A549 (cell line): Measurements from ENCODE around the gene MAGOH.
"Not testable (repeated sequence)": the region's sequence is repeated elsewhere in the genome, so short reads cannot be mapped to it uniquely, and the experiment has no call there.

Experiments used
- MAZ ChIP-seq: fragments of 150-350 bp; IDR thresholded peaks from 2 replicates; pipeline ENCODE4 v1.6.1; 2014; ENCODE audit warnings: antibody characterized with exemption, low read depth, low read length, borderline replicate concordance
- POLR2A ChIP-seq: IDR thresholded peaks from 2 replicates; pipeline ENCODE4 v1.6.1; 2012; ENCODE audit warnings: mild to moderate bottlenecking, low read length
- RNF2 ChIP-seq: fragments of 200-600 bp; sonication (generic); IDR thresholded peaks from 2 replicates; pipeline ENCODE4 v1.6.1; 2016; ENCODE audit warnings: low read depth, mild to moderate bottlenecking, antibody characterized with exemption, moderate library complexity, borderline replicate concordance

DNA sequence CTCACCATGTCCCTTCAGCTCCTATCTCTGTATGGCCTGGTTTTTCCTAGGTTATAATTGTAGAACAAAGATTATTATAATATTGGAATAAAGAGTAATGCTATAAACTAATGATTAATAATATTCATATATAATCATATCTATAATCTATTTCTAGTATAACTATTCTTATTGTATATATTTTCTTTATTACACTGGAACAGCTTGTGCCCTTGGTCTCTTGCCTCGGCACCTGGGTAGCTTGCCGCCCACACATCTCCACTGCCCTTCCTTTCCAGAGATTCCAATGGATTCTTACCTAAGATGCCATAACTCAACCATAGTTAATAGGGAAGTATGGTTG is 52.4 kb downstream of the MAGOH start:
- TF ChIP-seq MAZ, RNF2, POLR2A: not testable (repeated sequence)
